K562 (cell line): ENCODE measurements around the gene HTR6. TPM values are rescaled to one million over a fixed set of nuclear protein-coding genes. Genes with fewer than 3 reads are reported as not detected.

Source experiments
- ATAC-seq: fragments of 200-7000 bp; cut with Tn5 transposase; 3 replicates; pipeline ENCODE4 v1.9.1; 2020; ENCODE audit warnings: moderate library complexity
- BruUV-seq: library from RNA; stranded (reverse); fragments of 400-500 nt; replicated peaks from 2 replicates; lab custom pipeline; 2021; lab: Mats Ljungman, UMichigan
- CTCF ChIA-PET: fragments of 300-600 bp; formaldehyde crosslinking; extraction: SDS; loops from one replicate; lab custom pipeline; 2021; ENCODE audit warnings: low intra/inter-chr PET ratio; lab: Yijun Ruan, JAX
- POLR2A ChIA-PET: fragments of 300-600, 350-650 bp; sonication (Branson Sonifier 250); formaldehyde crosslinking; extraction: SDS; loops from one replicate; lab custom pipeline; 2021; ENCODE audit warnings: antibody characterized with exemption, inconsistent platforms; lab: Yijun Ruan, JAX
- DNase-seq, 4 experiments: peaks; one replicate each; pipeline versions ENCODE4 v3.0.0 to v3.0.0-alpha.2; 2011 to 2018; ENCODE audit warnings: low spot score in 3 of 4, mixed read lengths in 3 of 4; ENCODE audit errors: extremely low read depth in 1 of 4
- FAIRE-seq: peaks from 2 replicates; lab custom pipeline; 2011; peaks lifted over from hg19 to GRCh38; lab: Jason Lieb, UNC
- H2AFZ ChIP-seq: 2 replicates; pipeline ENCODE4 v1.6.0; 2011; ENCODE audit warnings: low read depth, low read length, control low read depth, inconsistent platforms
- H3K27ac ChIP-seq: fragments of 200-600 bp; 3 replicates; pipeline ENCODE4 v1.8.0; 2011; ENCODE audit warnings: low read depth, mild to moderate bottlenecking, control low read depth, inconsistent platforms, low read length, moderate library complexity, mixed read lengths; ENCODE audit errors: extremely low read depth
- H3K27me3 ChIP-seq, 2 experiments: fragments of 300-600 bp in 1 of 2; 2 replicates in 1 of 2; 3 replicates in 1 of 2; pipeline versions ENCODE4 v1.6.0 to v1.8.0; 2011; ENCODE audit warnings: inconsistent platforms in 2 of 2, low read length in 2 of 2, mild to moderate bottlenecking in 1 of 2, mixed read lengths in 1 of 2, moderate library complexity in 1 of 2; ENCODE audit not compliant: control insufficient read depth in 2 of 2, insufficient read depth in 2 of 2
- H3K36me3 ChIP-seq: fragments of 300-600 bp; 3 replicates; pipeline ENCODE4 v1.8.0; 2011; ENCODE audit warnings: mild to moderate bottlenecking, low read length, inconsistent platforms; ENCODE audit not compliant: control insufficient read depth, insufficient read depth
- H3K4me1 ChIP-seq, 2 experiments: fragments of 200-600 bp in 1 of 2; replicated peaks in 1 of 2; 2 replicates in 1 of 2; 3 replicates in 1 of 2; pipeline versions ENCODE4 v1.5.1 to v1.8.0; 2011; ENCODE audit warnings: inconsistent platforms in 2 of 2, low read length in 2 of 2, mild to moderate bottlenecking in 1 of 2, mixed read lengths in 1 of 2, moderate library complexity in 1 of 2; ENCODE audit not compliant: control insufficient read depth in 2 of 2, insufficient read depth in 2 of 2
- H3K4me2 ChIP-seq: 2 replicates; pipeline ENCODE4 v1.6.1; 2011; ENCODE audit warnings: low read length, control low read depth, inconsistent platforms, mixed read lengths; ENCODE audit not compliant: insufficient read depth
- H3K4me3 ChIP-seq: fragments of 200-600 bp; sonication (generic), shearing (Covaris generic); 2 replicates; pipeline ENCODE4 v1.5.1; 2016; ENCODE audit warnings: control low read depth, inconsistent platforms
- H3K79me2 ChIP-seq: fragments of 200-600 bp; 3 replicates; pipeline ENCODE4 v1.8.0; 2011; ENCODE audit warnings: low read length, inconsistent platforms; ENCODE audit not compliant: control insufficient read depth, insufficient read depth
- H3K9ac ChIP-seq, 2 experiments: 2 replicates each; pipeline versions ENCODE4 v1.6.0 to v1.6.1; 2011; ENCODE audit warnings: low read depth in 2 of 2, low read length in 2 of 2, control low read depth in 1 of 2, inconsistent platforms in 1 of 2, mild to moderate bottlenecking in 1 of 2, mixed read lengths in 1 of 2; ENCODE audit not compliant: insufficient read depth in 1 of 2
- H3K9me1 ChIP-seq: one replicate; pipeline ENCODE4 v1.6.0; 2011; ENCODE audit warnings: inconsistent platforms, mild to moderate bottlenecking, low read length, moderate library complexity; ENCODE audit not compliant: control insufficient read depth, insufficient read depth
- H3K9me3 ChIP-seq: replicated peaks from 2 replicates; pipeline ENCODE4 v1.5.1; 2011; ENCODE audit warnings: low read depth, low read length, inconsistent platforms; ENCODE audit not compliant: control insufficient read depth, insufficient read depth
- H4K20me1 ChIP-seq: replicated peaks from 2 replicates; pipeline ENCODE4 v1.6.1; 2011; ENCODE audit warnings: low read length, inconsistent platforms, mixed read lengths; ENCODE audit not compliant: control insufficient read depth, insufficient read depth
- ATF3 ChIP-seq, 2 experiments: fragments of 450-650 bp in 1 of 2; sonication (generic) in 1 of 2; formaldehyde crosslinking in 1 of 2; IDR thresholded peaks in 1 of 2; conservative IDR thresholded peaks in 1 of 2; 2 replicates each; pipeline versions ENCODE4 v1.6.1 to v1.8.1; 2016 to 2023; ENCODE audit warnings: mild to moderate bottlenecking in 2 of 2, moderate library complexity in 2 of 2, inconsistent platforms in 1 of 2, missing genetic modification reagents in 1 of 2
- FOSL1 ChIP-seq: fragments of 200-800 bp; sonication (Bioruptor generic); conservative IDR thresholded peaks from 2 replicates; pipeline ENCODE4 v1.6.1; 2016; ENCODE audit warnings: missing genetic modification characterization, missing compliant biosample characterization
- RAD21 ChIP-seq, 2 experiments: fragments of 250-450 bp in 1 of 2; fragments of 450-650 bp in 1 of 2; sonication (Bioruptor Pico) in 1 of 2; formaldehyde crosslinking in 1 of 2; IDR thresholded peaks in 1 of 2; conservative IDR thresholded peaks in 1 of 2; 2 replicates each; pipeline versions ENCODE4 v1.4.0 to v1.8.0; 2020 to 2022; ENCODE audit warnings: mild to moderate bottlenecking in 2 of 2, moderate library complexity in 1 of 2
- WGBS: fragments of 100-300 bp; shearing (Covaris generic); methylation state at CpG from one replicate; pipeline ENCODE4 v1.1.6; 2016; ENCODE audit warnings: low coverage, mixed read lengths; ENCODE audit not compliant: insufficient coverage; ENCODE audit errors: missing lambda C conversion rate; 5-methylcytosine and 5-hydroxymethylcytosine counted together
- in situ Hi-C: fragments of 300-500 bp; cut with MboI; formaldehyde crosslinking; loops from 4 replicates; pipeline ENCODE4 v1.15.0; 2018; ENCODE audit warnings: inconsistent platforms, mixed read lengths
- intact Hi-C: fragments of 100-400 bp; cut with micrococcal nuclease; formaldehyde crosslinking; loops from 2 replicates; pipeline ENCODE4 v1.14.2; 2022
- polyA plus RNA-seq, 8 experiments: library from polyadenylated mRNA; depleted of rRNA in 4 of 8; stranded (reverse) in 5 of 8; unstranded in 3 of 8; fragments of >200 nt; fragmentation: Nextera tagmentation in 2 of 8; fragmentation: Illumina TruSeq in 1 of 8; extraction: Ambion mirVana in 2 of 8; extraction: Trizol in 1 of 8; gene quantifications; 2 replicates each; pipeline versions ENCODE4 v1.2.1 to v1.2.3, GENCODE V29; 2011 to 2014; ENCODE audit warnings: inconsistent platforms in 1 of 8, missing spikeins in 1 of 8
- total RNA-seq, 7 experiments: library from RNA; depleted of rRNA in 6 of 7; stranded (reverse); fragments of >200 nt in 6 of 7; fragmentation: Illumina TruSeq in 2 of 7; extraction: Trizol in 2 of 7; gene quantifications; 2 replicates each; pipeline versions ENCODE4 v1.2.1 to v1.2.3, GENCODE V29; 2011 to 2021; ENCODE audit warnings: low replicate concordance in 1 of 7

The HTR6 gene
- total and polyA plus RNA-seq, 9 of the 15 experiments (the other 6 are each of a cell fraction or from before 2014, with no cell fraction given), result not detected

- no peak for FAIRE-seq
- no peak overlapping the region for H3K9ac ChIP-seq
- no peaks in the 10 kb centered on the region for H3K36me3 ChIP-seq
- BruUV-seq, result no TSS peak
- H3K27me3 ChIP-seq, result peaks cover 24 to 44% of the 10 kb centered on the region in 2 experiments
- no peaks in the 10 kb centered on the region for H3K79me2 ChIP-seq
- in situ Hi-C loops (no loop called here), intact Hi-C loops (no loop called here)
- H3K9me3 ChIP-seq, result no peaks in the 10 kb centered on the region
- no peak overlapping the region for H2AFZ ChIP-seq
- H3K4me1 ChIP-seq, result peaks cover 0 to 9% of the 10 kb centered on the region in 2 experiments; a peak in 1 of 5 replicates
- no peak overlapping the region for H3K4me3 ChIP-seq
- POLR2A ChIA-PET, result interaction anchor here (0.6 kb wide), 1 partner anchor 23 kb away, joined by 4 read pairs; no protein-coding TSS in a partner anchor
- H4K20me1 ChIP-seq, result peaks cover 22% of the 10 kb centered on the region; the same call in 1 of the 2 replicates
- 0% methylated on average over 3 of the region's 3 CpGs for WGBS
- peak; percentile 70 for ATAC-seq
- H3K27ac ChIP-seq, result no peak overlapping the region
- no peak overlapping the region for H3K4me2 ChIP-seq
- TF ChIP-seq RAD21 (CRISPR knock-in tag; conservative IDR thresholded peaks at IDR 0.05 in 1 of 2, IDR thresholded peaks at IDR 0.05 in 1 of 2), result no peak
- TF ChIP-seq ATF3 (IDR thresholded peaks at IDR 0.05), result 0 out of 2 replicates have a peak, but pooled peaks have one; percentile 7
- TF ChIP-seq ATF3 (CRISPR knock-in tag; conservative IDR thresholded peaks at IDR 0.05), result no peak
- peak; percentile 26; the same call in 1 of the 2 replicates for TF ChIP-seq FOSL1
- H3K9me1 ChIP-seq, result no peaks in the 10 kb centered on the region
- CTCF ChIA-PET, result no interaction called here
- peak in 1 of 4 experiments; percentile 29 for DNase-seq
These were observed 17.6 kb downstream of the HTR6 start for GRCh38 chr1:19682257-19682656.
